K562 (cell line): ENCODE measurements around the gene RNF223. TPM values are rescaled to one million over a fixed set of nuclear protein-coding genes. Genes with fewer than 3 reads are reported as not detected.

Experiments used
- ARID2 ChIP-seq: fragments of 450-650 bp; IDR thresholded peaks from 2 replicates; pipeline ENCODE4 v1.6.1; 2017; ENCODE audit warnings: antibody characterized with exemption, mild to moderate bottlenecking
- CHD4 ChIP-seq: fragments of 200-600 bp; sonication (generic); IDR thresholded peaks from 3 replicates; pipeline ENCODE4 v1.6.1; 2012; ENCODE audit warnings: low read depth, mild to moderate bottlenecking, mixed read lengths, low read length, inconsistent platforms; ENCODE audit not compliant: insufficient read depth, insufficient replicate concordance, poor library complexity, severe bottlenecking
- E2F3 ChIP-seq: fragments of 250-450 bp; sonication (Bioruptor Pico); IDR thresholded peaks from 2 replicates; pipeline ENCODE4 v1.4.0; 2020; ENCODE audit warnings: mild to moderate bottlenecking
- EGR1 ChIP-seq: fragments of 450-650 bp; conservative IDR thresholded peaks from 2 replicates; pipeline ENCODE4 v1.6.1; 2017; ENCODE audit warnings: mild to moderate bottlenecking
- HDAC8 ChIP-seq: fragments of 450-650 bp; IDR thresholded peaks from 2 replicates; pipeline ENCODE4 v1.6.1; 2016; ENCODE audit warnings: mild to moderate bottlenecking, missing genetic modification characterization, moderate library complexity, missing compliant biosample characterization
- HLTF ChIP-seq: fragments of 450-650 bp; IDR thresholded peaks from 2 replicates; pipeline ENCODE4 v1.6.1; 2016
- HMBOX1 ChIP-seq: sonication (generic); IDR thresholded peaks from 2 replicates; pipeline ENCODE4 v1.6.1; 2016
- NBN ChIP-seq: fragments of 450-650 bp; IDR thresholded peaks from 2 replicates; pipeline ENCODE4 v1.6.1; 2016; ENCODE audit warnings: low read depth, mild to moderate bottlenecking
- NCOR1 ChIP-seq: fragments of 450-650 bp; IDR thresholded peaks from 2 replicates; pipeline ENCODE4 v1.6.1; 2016; ENCODE audit warnings: mild to moderate bottlenecking, moderate library complexity
- PRMT5 ChIP-seq: sonication (generic); formaldehyde crosslinking; IDR thresholded peaks from 2 replicates; pipeline ENCODE4 v1.5.0; 2020; ENCODE audit warnings: missing genetic modification reagents
- RBBP5 ChIP-seq: fragments of 200-600 bp; sonication (generic); IDR thresholded peaks from 2 replicates; pipeline ENCODE4 v1.6.1; 2012; ENCODE audit warnings: borderline replicate concordance, mild to moderate bottlenecking, low read length, control low read depth, inconsistent platforms; ENCODE audit not compliant: insufficient read depth, poor library complexity, severe bottlenecking
- ZBTB1 ChIP-seq: sonication (generic); formaldehyde crosslinking; IDR thresholded peaks from 2 replicates; pipeline ENCODE4 v1.8.1; 2023; ENCODE audit warnings: missing genetic modification reagents, low read depth, mild to moderate bottlenecking, borderline replicate concordance
- ZKSCAN1 ChIP-seq: fragments of 150-350 bp; IDR thresholded peaks from 2 replicates; pipeline ENCODE4 v1.6.1; 2016; ENCODE audit warnings: low read depth, low read length
- ZNF121 ChIP-seq: sonication (generic); formaldehyde crosslinking; conservative IDR thresholded peaks from 2 replicates; pipeline ENCODE4 v1.8.0; 2022; ENCODE audit warnings: missing genetic modification reagents
- ZNF518B ChIP-seq: fragments of 250-450 bp; sonication (Bioruptor Pico); IDR thresholded peaks from 2 replicates; pipeline ENCODE4 v1.5.0; 2021; ENCODE audit warnings: mild to moderate bottlenecking, moderate library complexity
- polyA plus RNA-seq, 8 experiments: library from polyadenylated mRNA; depleted of rRNA in 4 of 8; stranded (reverse) in 5 of 8; unstranded in 3 of 8; fragments of >200 nt; fragmentation: Nextera tagmentation in 2 of 8; fragmentation: Illumina TruSeq in 1 of 8; extraction: Ambion mirVana in 2 of 8; extraction: Trizol in 1 of 8; gene quantifications; 2 replicates each; pipeline versions ENCODE4 v1.2.1 to v1.2.3, GENCODE V29; 2011 to 2014; ENCODE audit warnings: inconsistent platforms in 1 of 8, missing spikeins in 1 of 8
- total RNA-seq, 7 experiments: library from RNA; depleted of rRNA in 6 of 7; stranded (reverse); fragments of >200 nt in 6 of 7; fragmentation: Illumina TruSeq in 2 of 7; extraction: Trizol in 2 of 7; gene quantifications; 2 replicates each; pipeline versions ENCODE4 v1.2.1 to v1.2.3, GENCODE V29; 2011 to 2021; ENCODE audit warnings: low replicate concordance in 1 of 7
- TF ChIP-seq, protein P1 (sequence below): fragments of 250-450 bp; sonication (Bioruptor Pico); IDR thresholded peaks from 2 replicates; pipeline ENCODE4 v1.5.1; 2021; ENCODE audit warnings: mild to moderate bottlenecking
- TF ChIP-seq, protein P2 (sequence below): sonication (generic); formaldehyde crosslinking; IDR thresholded peaks from 2 replicates; pipeline ENCODE4 v1.8.0; 2022; ENCODE audit warnings: missing genetic modification reagents, mild to moderate bottlenecking, moderate library complexity, borderline replicate concordance
- TF ChIP-seq, protein P3 (sequence below), 2 experiments: IDR thresholded peaks; 2 replicates each; pipeline ENCODE4 v1.6.1; 2011; ENCODE audit warnings: borderline replicate concordance in 1 of 2, control low read depth in 1 of 2, low read depth in 1 of 2, low read length in 1 of 2, mild to moderate bottlenecking in 1 of 2, mixed read lengths in 1 of 2, moderate library complexity in 1 of 2; ENCODE audit not compliant: insufficient read depth in 1 of 2, insufficient read length in 1 of 2, poor library complexity in 1 of 2, severe bottlenecking in 1 of 2; ENCODE audit errors: extremely low read depth in 1 of 2

Gene RNF223
- total and polyA plus RNA-seq, 9 of the 15 experiments (the other 6 are each of a cell fraction or from before 2014, with no cell fraction given): 0.04 to 0.32 TPM; not detected in 7

DNA sequence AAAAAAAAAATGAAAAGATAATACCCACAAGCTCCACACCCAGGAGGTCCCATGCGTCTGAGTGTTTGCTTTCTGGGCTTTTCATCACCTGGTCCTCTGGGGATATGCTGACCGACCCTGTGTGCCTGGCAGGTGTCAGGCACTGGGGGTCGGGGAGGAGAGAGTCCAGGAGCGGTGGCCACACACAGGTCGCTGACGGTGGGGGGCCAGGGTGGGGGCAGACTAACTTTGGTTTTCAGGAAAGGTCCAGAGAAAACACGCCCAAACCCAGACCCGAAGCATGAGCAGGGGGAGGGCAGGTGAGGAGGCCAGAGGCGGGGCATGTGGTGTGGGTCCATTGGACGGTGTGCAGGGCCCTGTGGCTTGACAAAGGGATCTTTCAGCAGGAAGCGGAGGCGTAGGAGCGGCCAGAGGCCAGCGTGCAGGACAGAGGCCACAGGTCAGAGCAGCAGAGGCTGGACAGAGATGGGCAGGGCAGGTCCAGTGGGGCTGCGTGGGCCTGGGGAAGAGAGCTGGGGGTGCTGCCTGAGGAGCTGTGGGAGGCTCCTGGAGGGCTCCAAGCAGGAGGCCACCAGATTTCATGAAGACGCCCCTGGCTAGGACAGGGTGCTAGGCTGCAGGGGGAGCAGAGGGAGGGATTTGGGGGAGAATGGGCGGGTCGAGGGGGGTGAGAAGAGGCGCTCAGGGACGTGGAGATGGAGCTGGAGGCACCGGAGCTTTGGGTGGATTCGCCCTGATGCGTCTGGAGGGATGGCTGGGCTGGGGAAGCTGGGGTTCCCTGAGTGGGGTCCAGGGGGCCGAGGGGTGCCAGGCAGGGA lies 15.8 kb downstream of the RNF223 start (continued):
- TF ChIP-seq, protein P1, sequence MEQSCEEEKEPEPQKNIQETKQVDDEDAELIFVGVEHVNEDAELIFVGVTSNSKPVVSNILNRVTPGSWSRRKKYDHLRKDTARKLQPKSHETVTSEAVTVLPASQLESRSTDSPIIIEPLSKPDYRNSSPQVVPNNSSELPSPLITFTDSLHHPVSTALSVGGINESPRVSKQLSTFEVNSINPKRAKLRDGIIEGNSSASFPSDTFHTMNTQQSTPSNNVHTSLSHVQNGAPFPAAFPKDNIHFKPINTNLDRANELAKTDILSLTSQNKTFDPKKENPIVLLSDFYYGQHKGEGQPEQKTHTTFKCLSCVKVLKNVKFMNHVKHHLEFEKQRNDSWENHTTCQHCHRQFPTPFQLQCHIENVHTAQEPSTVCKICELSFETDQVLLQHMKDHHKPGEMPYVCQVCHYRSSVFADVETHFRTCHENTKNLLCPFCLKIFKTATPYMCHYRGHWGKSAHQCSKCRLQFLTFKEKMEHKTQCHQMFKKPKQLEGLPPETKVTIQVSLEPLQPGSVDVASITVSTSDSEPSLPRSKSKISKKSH: no peak
- TF ChIP-seq CHD4 (no peak), ZKSCAN1 (no peak), NBN (0 out of 2 replicates have a peak, but pooled peaks have one; percentile 8), HDAC8 (tag) (no peak), ZNF518B (CRISPR knock-in tag) (no peak), PRMT5 (CRISPR knock-in tag) (no peak), NCOR1 (no peak), ZBTB1 (CRISPR knock-in tag) (no peak; the same call in 1 of the 2 replicates), EGR1 (peak; percentile 95), ARID2 (no peak), HMBOX1 (no peak), HLTF (no peak), E2F3 (CRISPR knock-in tag) (no peak), RBBP5 (peak; percentile 13), ZNF121 (no peak)
- TF ChIP-seq, protein P2, sequence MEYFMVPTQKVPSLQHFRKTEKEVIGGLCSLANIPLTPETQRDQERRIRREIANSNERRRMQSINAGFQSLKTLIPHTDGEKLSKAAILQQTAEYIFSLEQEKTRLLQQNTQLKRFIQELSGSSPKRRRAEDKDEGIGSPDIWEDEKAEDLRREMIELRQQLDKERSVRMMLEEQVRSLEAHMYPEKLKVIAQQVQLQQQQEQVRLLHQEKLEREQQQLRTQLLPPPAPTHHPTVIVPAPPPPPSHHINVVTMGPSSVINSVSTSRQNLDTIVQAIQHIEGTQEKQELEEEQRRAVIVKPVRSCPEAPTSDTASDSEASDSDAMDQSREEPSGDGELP: peak; percentile 13; the same call in 1 of the 2 replicates
- TF ChIP-seq, protein P3, sequence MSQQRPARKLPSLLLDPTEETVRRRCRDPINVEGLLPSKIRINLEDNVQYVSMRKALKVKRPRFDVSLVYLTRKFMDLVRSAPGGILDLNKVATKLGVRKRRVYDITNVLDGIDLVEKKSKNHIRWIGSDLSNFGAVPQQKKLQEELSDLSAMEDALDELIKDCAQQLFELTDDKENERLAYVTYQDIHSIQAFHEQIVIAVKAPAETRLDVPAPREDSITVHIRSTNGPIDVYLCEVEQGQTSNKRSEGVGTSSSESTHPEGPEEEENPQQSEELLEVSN (IDR thresholded peaks at IDR 0.05; ENCODE audit: borderline replicate concordance in 1 of 2, extremely low read depth in 1 of 2, insufficient read depth in 1 of 2, insufficient read length in 1 of 2, low read depth in 1 of 2, low read length in 1 of 2, poor library complexity in 1 of 2, severe bottlenecking in 1 of 2): peak in 1 of 2 experiments; percentile 31
